Measurements from ENCODE around the gene ATP6V0C.
"Not testable (repeated sequence)": the region's sequence is repeated elsewhere in the genome, so short reads cannot be mapped to it uniquely, and the experiment has no call there.

ATP6V0C gene

GRCh38 chr16:2540912-2541311 is 27.2 kb downstream of the ATP6V0C start:
- not testable (repeated sequence) for DNase-seq (ENCODE audit: low read depth in 4 of 4, low spot score in 1 of 4)

- not testable (repeated sequence) for DNase-seq (ENCODE audit: low read depth in 4 of 4, low spot score in 1 of 4)
These were observed 27.7 kb downstream of the ATP6V0C start for GRCh38 chr16:2541409-2541808.

DNA sequence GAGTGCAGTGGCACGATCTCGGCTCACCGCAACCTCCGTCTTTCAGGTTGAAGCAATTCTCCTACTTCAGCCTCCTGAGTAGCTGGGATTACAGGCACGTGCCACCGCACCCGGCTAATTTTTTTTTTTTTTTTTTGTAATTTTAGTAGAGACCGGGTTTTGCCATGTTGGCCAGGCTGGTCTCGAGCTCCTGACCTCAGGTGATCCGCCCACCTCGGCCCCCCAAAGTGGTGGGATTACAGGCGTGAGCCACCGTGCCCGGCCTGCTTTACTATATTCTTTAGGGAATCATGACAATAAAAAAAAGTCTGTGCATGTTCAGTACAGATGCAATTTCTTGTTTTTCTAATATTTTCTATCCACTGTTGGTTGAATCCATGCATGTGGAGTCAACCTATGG is 30.0 kb downstream of the ATP6V0C start:
- DNase-seq (ENCODE audit: low read depth in 4 of 4, low spot score in 1 of 4) = not testable (repeated sequence)

DNA sequence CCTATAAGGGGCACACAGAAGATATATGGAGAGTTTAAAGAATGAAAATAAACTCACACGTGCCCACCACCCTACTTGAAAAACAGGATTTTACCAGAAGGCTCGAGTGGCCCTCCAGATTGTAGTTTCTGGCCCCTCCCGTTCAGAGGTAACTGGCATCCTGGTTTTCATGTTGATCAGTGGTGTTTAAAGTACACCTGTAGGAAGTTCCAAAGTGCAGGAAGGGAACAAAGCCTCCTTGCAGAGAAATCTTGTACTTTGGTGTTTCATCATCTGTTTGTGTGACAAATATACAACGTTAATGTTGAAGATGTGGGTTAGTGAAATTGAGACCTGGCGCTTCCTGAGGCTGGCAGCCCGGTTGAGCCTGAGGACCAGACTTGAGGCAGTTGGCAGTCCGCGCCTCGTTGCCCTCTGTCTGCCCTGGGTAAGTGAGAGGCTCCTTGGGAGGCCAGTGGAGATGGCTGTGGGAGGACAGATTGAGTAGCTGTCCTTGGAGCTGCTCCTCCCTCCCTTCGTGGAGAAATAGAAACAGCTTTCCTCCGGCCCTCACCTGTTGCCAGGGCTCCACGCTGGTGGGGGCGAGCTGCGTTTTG is 36.6 kb downstream of the ATP6V0C start:
- DNase-seq (ENCODE audit: low read depth in 4 of 4, low spot score in 1 of 4) = not testable (repeated sequence)

- not testable (repeated sequence) for DNase-seq (ENCODE audit: low read depth in 4 of 4, low spot score in 1 of 4)
These were observed 37.7 kb downstream of the ATP6V0C start for GRCh38 chr16:2551420-2551889.

DNA sequence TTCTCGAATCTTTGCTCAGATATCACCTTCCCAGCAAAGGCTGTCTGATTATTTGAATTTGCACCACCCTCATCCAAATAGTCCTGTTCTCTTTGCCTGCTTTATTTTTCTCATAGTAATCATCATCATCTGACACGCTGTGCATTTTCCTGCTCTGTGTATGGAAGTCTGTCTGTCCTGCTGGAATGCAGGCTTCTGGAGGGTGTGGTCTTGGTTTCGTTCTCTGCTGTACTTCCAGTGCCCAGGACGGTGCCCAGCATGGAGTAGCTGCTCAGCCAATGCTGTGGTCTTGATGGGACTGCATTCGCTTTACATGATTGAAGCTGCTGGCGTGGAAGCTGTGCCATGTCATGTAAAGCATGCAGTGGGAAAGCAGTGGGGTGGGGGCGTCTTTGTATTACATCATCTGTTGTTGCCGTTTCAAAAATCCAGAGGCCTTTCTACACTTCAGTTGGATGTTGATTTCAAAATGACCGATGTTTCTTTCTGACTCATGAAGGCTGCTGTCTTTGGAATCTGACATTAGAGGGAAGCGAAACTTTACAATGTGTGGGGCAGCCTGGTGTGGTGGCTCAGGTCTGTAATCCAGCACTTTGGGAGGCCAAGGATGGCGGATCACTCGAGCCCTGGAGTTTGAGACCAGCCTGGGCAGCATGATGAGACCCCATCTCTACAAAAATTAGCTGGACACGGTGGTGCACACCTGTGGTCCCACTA is 41.1 kb downstream of the ATP6V0C start:
- not testable (repeated sequence) for DNase-seq (ENCODE audit: low read depth in 4 of 4, low spot score in 1 of 4)

GRCh38 chr16:2557150-2557549 is 43.4 kb downstream of the ATP6V0C start:
- not testable (repeated sequence) for DNase-seq (ENCODE audit: low read depth in 4 of 4, low spot score in 1 of 4)

GRCh38 chr16:2560131-2560797 is 46.5 kb downstream of the ATP6V0C start:
- DNase-seq (ENCODE audit: low read depth in 4 of 4, low spot score in 1 of 4) = not testable (repeated sequence)

- peak in 3 of 4 experiments; percentile 23 to 53 (median 50) for DNase-seq (ENCODE audit: low read depth in 4 of 4, low spot score in 1 of 4)
These were observed 47.0 kb downstream of the ATP6V0C start for GRCh38 chr16:2560798-2561133.

DNA sequence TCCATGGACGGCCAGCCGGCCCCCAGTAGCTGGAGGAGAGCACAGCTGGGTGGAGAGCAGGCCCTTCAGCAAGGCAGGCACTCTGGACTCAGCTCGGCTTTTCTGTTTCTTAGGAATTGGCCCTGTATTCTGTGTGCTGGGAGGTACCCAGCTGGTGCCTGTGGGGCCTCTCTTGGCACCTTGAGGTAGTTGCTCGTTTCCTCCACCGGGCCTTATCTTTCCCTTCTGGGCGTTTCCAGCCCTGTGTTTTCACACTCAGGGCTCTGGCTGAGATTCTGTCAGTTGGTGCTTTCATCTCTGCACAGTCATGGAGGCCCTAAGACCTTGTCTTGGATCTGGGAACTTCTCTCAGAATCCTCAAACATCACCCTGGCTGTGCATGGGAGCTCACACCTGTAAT is 53.8 kb downstream of the ATP6V0C start:
- not testable (repeated sequence) for DNase-seq (ENCODE audit: low read depth in 4 of 4, low spot score in 1 of 4)

GRCh38 chr16:2568573-2568972 is 54.8 kb downstream of the ATP6V0C start:
- DNase-seq (ENCODE audit: low read depth in 4 of 4, low spot score in 1 of 4) = not testable (repeated sequence)
